Pericardium fibroblast (primary cell): ENCODE results near the gene PLA2G4A. TPM values are rescaled to one million over a fixed set of nuclear protein-coding genes. Genes with fewer than 3 reads are reported as not detected.

Source experiments
- total RNA-seq: library from RNA; depleted of rRNA; stranded (reverse); fragments of >200 nt; gene quantifications from 2 replicates; pipeline ENCODE4 v1.2.3, GENCODE V29; 2015

The PLA2G4A gene
- 21.4 and 103 TPM in 2 replicates for total RNA-seq

DNA sequence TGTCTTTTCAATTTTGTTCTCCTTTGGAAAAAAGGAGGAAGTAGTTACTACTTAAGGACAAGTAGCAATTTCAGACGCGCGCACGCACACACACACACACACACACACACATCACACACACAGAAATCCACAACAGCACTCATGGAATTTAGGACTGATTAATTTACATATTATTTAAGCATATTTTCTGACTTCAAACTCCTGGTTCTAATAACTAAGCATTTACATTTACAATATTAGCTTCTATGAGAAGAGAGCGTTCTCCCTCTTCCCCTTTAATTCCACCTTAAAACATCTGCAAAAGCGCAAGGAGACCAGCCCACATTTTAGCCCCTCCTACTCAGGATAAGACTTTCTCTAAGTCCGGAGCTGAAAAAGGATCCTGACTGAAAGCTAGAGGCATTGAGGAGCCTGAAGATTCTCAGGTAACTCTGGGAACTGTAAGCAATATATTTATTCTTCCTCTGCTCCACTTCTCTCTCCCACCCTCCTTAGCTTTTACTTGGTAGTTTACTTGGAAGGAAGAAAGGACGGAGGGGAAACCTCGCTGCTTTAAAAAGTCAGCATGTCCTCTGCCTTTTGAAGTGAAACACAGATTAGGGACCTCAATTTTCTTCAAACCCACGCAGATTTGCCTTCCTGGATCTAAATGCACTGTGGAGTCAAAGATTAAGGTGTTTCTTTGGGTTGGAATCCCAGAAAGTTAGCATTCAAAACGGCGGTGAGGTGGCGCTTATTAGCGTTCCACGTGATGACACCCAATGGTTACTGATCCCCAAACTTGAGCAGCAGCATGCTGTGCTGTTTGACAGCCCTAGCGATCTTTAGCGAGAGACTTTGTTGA, at the start of gene PLA2G4A:
TSS of gene PLA2G4A (plus strand) at position 339 of the 844 bp plus-strand sequence. CDS start 25,406 bp downstream, outside the sequence.

Other genes with a start within 250 kb of the PLA2G4A start
- 10.3 and 55.0 TPM in 2 replicates for gene PTGS2, start 148.5 kb upstream of the PLA2G4A start, total RNA-seq